Activated T-cell treated with anti-CD3 and anti-CD28 coated beads, Interleukin-2, amount 50 U/mL, for 72 hours (primary cell): ENCODE data around the gene PTBP3. TPM values are rescaled to one million over a fixed set of nuclear protein-coding genes. Genes with fewer than 3 reads are reported as not detected.
"Not testable (repeated sequence)": the region's sequence is repeated elsewhere in the genome, so short reads cannot be mapped to it uniquely, and the experiment has no call there.

Source experiments
- ATAC-seq, 2 donors: fragments of 150-1000 bp; cut with Tn5 transposase; replicated peaks in 1 of 2; 2 replicates each; pipeline ENCODE4 v1.10.0; 2021; ENCODE audit warnings: moderate library complexity in 2 of 2, mild to moderate bottlenecking in 1 of 2
- DNase-seq, 2 donors: peaks; one replicate each; pipeline ENCODE4 v3.0.0; 2021 to 2022; ENCODE audit warnings: mixed read lengths in 1 of 2
- H3K27ac Mint-ChIP-seq: one replicate; pipeline ENCODE4 v1.8.0; 2022; ENCODE audit warnings: mild to moderate bottlenecking, moderate library complexity, mixed read lengths
- H3K27me3 Mint-ChIP-seq: one replicate; pipeline ENCODE4 v1.8.0; 2022; ENCODE audit warnings: low read depth, mixed read lengths
- H3K36me3 Mint-ChIP-seq, 2 donors: one replicate each; pipeline ENCODE4 v1.8.0; 2022; ENCODE audit warnings: mixed read lengths in 2 of 2, mild to moderate bottlenecking in 1 of 2; ENCODE audit not compliant: insufficient read depth in 2 of 2
- H3K4me1 Mint-ChIP-seq: one replicate; pipeline ENCODE4 v1.8.0; 2022; ENCODE audit warnings: low read depth, mixed read lengths
- H3K4me3 Mint-ChIP-seq, 2 donors: one replicate each; pipeline ENCODE4 v1.8.0; 2022; ENCODE audit warnings: mild to moderate bottlenecking in 2 of 2, mixed read lengths in 2 of 2, moderate library complexity in 2 of 2
- H3K9me3 Mint-ChIP-seq, 2 donors: one replicate each; pipeline ENCODE4 v1.8.0; 2022; ENCODE audit warnings: mixed read lengths in 2 of 2
- total RNA-seq, 2 donors: library from RNA; stranded (reverse); gene quantifications; one replicate each; pipeline ENCODE4 v1.2.3, GENCODE V29; 2022

PTBP3 gene
- total RNA-seq, 2 donors from 2014 or later, result 125 to 138 TPM

- Mint-ChIP-seq H3K4me3 (no peak overlapping the region), H3K27me3 (no peaks in the 10 kb centered on the region), H3K36me3 (peaks cover 4 to 17% of the 10 kb centered on the region in 2 donors), H3K4me1 (peaks cover 43% of the 10 kb centered on the region), H3K27ac (no peak overlapping the region), H3K9me3 (no peaks in the 10 kb centered on the region)
- ATAC-seq (no peak), DNase-seq (no peak)
These were observed 33.9 kb downstream of the PTBP3 start for GRCh38 chr9:112299514-112299913.

- no peak overlapping the region for H3K4me3 Mint-ChIP-seq
- ATAC-seq, result no peak
- no peaks in the 10 kb centered on the region for H3K27me3 Mint-ChIP-seq
- no peak overlapping the region for H3K27ac Mint-ChIP-seq
- peaks cover 6 to 26% of the 10 kb centered on the region in 2 donors for H3K36me3 Mint-ChIP-seq
- DNase-seq, result no peak
- H3K4me1 Mint-ChIP-seq, result peaks cover 29% of the 10 kb centered on the region
- no peaks in the 10 kb centered on the region for H3K9me3 Mint-ChIP-seq
These were observed 36.5 kb downstream of the PTBP3 start for GRCh38 chr9:112296929-112297328.

GRCh38 chr9:112295174-112295573 lies 38.2 kb downstream of the PTBP3 start:
- Mint-ChIP-seq H3K27me3 (no peaks in the 10 kb centered on the region), H3K4me3 (no peak overlapping the region), H3K4me1 (peaks cover 12% of the 10 kb centered on the region), H3K27ac (no peak overlapping the region), H3K36me3 (peaks cover 8 to 34% of the 10 kb centered on the region in 2 donors), H3K9me3 (peaks cover 0 to 1% of the 10 kb centered on the region in 2 donors)
- ATAC-seq (no peak), DNase-seq (no peak)

- Mint-ChIP-seq H3K27me3 (no peaks in the 10 kb centered on the region), H3K9me3 (peaks cover 10 to 11% of the 10 kb centered on the region in 2 donors), H3K27ac (no peak overlapping the region), H3K36me3 (peaks cover 27 to 51% of the 10 kb centered on the region in 2 donors), H3K4me1 (peaks cover 6% of the 10 kb centered on the region), H3K4me3 (no peak overlapping the region)
- DNase-seq, result no peak
- no peak for ATAC-seq
These were observed 45.4 kb downstream of the PTBP3 start for GRCh38 chr9:112288029-112288428.

- no peak for ATAC-seq
- no peak overlapping the region for H3K27ac Mint-ChIP-seq
- no peak overlapping the region for H3K4me3 Mint-ChIP-seq
- H3K4me1 Mint-ChIP-seq, result peaks cover 8% of the 10 kb centered on the region
- no peaks in the 10 kb centered on the region for H3K27me3 Mint-ChIP-seq
- peaks cover 25 to 55% of the 10 kb centered on the region in 2 donors for H3K36me3 Mint-ChIP-seq
- H3K9me3 Mint-ChIP-seq, result peaks cover 10 to 11% of the 10 kb centered on the region in 2 donors
- no peak for DNase-seq
These were observed 46.5 kb downstream of the PTBP3 start for GRCh38 chr9:112286926-112287325.

- ATAC-seq, result no peak
- Mint-ChIP-seq H3K36me3 (peaks cover 23 to 48% of the 10 kb centered on the region in 2 donors), H3K27ac (no peak overlapping the region), H3K4me3 (no peak overlapping the region), H3K27me3 (no peaks in the 10 kb centered on the region), H3K4me1 (peaks cover 8% of the 10 kb centered on the region), H3K9me3 (peaks cover 9 to 11% of the 10 kb centered on the region in 2 donors)
- DNase-seq, result no peak
These were observed 48.4 kb downstream of the PTBP3 start for GRCh38 chr9:112285056-112285455.

- Mint-ChIP-seq H3K27me3 (no peaks in the 10 kb centered on the region), H3K4me1 (peaks cover 8% of the 10 kb centered on the region), H3K27ac (no peak overlapping the region), H3K9me3 (peaks cover 9 to 11% of the 10 kb centered on the region in 2 donors), H3K4me3 (no peak overlapping the region), H3K36me3 (peaks cover 22 to 48% of the 10 kb centered on the region in 2 donors)
- ATAC-seq, result no peak
- DNase-seq, result no peak
These were observed 49.7 kb downstream of the PTBP3 start for GRCh38 chr9:112283582-112284253.

GRCh38 chr9:112282841-112283240 lies 50.6 kb downstream of the PTBP3 start:
- not testable (repeated sequence) for DNase-seq, H3K27me3 Mint-ChIP-seq, ATAC-seq, H3K4me3 Mint-ChIP-seq, H3K27ac Mint-ChIP-seq
- Mint-ChIP-seq H3K36me3 (peaks cover 20 to 42% of the 10 kb centered on the region in 2 donors), H3K9me3 (peaks cover 8 to 11% of the 10 kb centered on the region in 2 donors), H3K4me1 (peaks cover 16% of the 10 kb centered on the region)

GRCh38 chr9:112280904-112281303 lies 52.5 kb downstream of the PTBP3 start:
- no peak overlapping the region for H3K4me3 Mint-ChIP-seq
- no peak overlapping the region for H3K27ac Mint-ChIP-seq
- H3K4me1 Mint-ChIP-seq, result peaks cover 25% of the 10 kb centered on the region
- DNase-seq (no peak), ATAC-seq (no peak)
- H3K9me3 Mint-ChIP-seq, result peaks cover 8 to 10% of the 10 kb centered on the region in 2 donors
- no peaks in the 10 kb centered on the region for H3K27me3 Mint-ChIP-seq
- H3K36me3 Mint-ChIP-seq, result peaks cover 17 to 28% of the 10 kb centered on the region in 2 donors

- no peak overlapping the region for H3K27ac Mint-ChIP-seq
- peaks cover 37% of the 10 kb centered on the region for H3K4me1 Mint-ChIP-seq
- DNase-seq, result no peak
These were observed 53.9 kb downstream of the PTBP3 start for GRCh38 chr9:112279501-112279900.

GRCh38 chr9:112278152-112278551 lies 55.3 kb downstream of the PTBP3 start:
- H3K36me3 Mint-ChIP-seq, result peaks cover 2 to 7% of the 10 kb centered on the region in 2 donors
- no peak for ATAC-seq
- H3K9me3 Mint-ChIP-seq, result peaks cover 0 to under 1% of the 10 kb centered on the region in 2 donors
- peaks cover 45% of the 10 kb centered on the region for H3K4me1 Mint-ChIP-seq
- no peak overlapping the region for H3K27ac Mint-ChIP-seq
- no peaks in the 10 kb centered on the region for H3K27me3 Mint-ChIP-seq
- H3K4me3 Mint-ChIP-seq, result no peak overlapping the region
- DNase-seq, result no peak

More at GRCh38 chr9:112279501-112279900, 53.9 kb downstream of the PTBP3 start:
- Mint-ChIP-seq H3K27me3 (no peaks in the 10 kb centered on the region), H3K36me3 (peaks cover 11 to 20% of the 10 kb centered on the region in 2 donors), H3K4me3 (no peak overlapping the region), H3K9me3 (peaks cover 3 to 8% of the 10 kb centered on the region in 2 donors)
- ATAC-seq, result peak; percentile 29 to 65

- Mint-ChIP-seq H3K36me3 (peaks cover 0 to 2% of the 10 kb centered on the region in 2 donors), H3K27ac (peak overlapping the region; percentile 86), H3K27me3 (no peaks in the 10 kb centered on the region), H3K4me1 (peaks cover 53% of the 10 kb centered on the region), H3K9me3 (no peaks in the 10 kb centered on the region), H3K4me3 (peak overlapping the region in 1 of 2 donors; percentile 32)
- DNase-seq (no peak), ATAC-seq (peak in 1 of 2 donors; percentile 42)
These were observed 58.8 kb downstream of the PTBP3 start for GRCh38 chr9:112274600-112274999.

- H3K4me1 Mint-ChIP-seq, result peaks cover 53% of the 10 kb centered on the region
- ATAC-seq, result no peak
- H3K4me3 Mint-ChIP-seq, result no peak overlapping the region
- H3K27me3 Mint-ChIP-seq, result no peaks in the 10 kb centered on the region
- no peak for DNase-seq
- H3K9me3 Mint-ChIP-seq, result no peaks in the 10 kb centered on the region
- H3K27ac Mint-ChIP-seq, result peak overlapping the region; percentile 14
- peaks cover 0 to 2% of the 10 kb centered on the region in 2 donors for H3K36me3 Mint-ChIP-seq
These were observed 59.5 kb downstream of the PTBP3 start for GRCh38 chr9:112273876-112274275.
